NCI-H526 treated with DMSO at 0.1 percent for 48 hours (cell line): ENCODE measurements around the gene NUDT3.

Experiments
- DNase-seq: peaks from one replicate; lab custom pipeline; 2025; lab: John Stamatoyannopoulos, UW

The NUDT3 gene

DNA sequence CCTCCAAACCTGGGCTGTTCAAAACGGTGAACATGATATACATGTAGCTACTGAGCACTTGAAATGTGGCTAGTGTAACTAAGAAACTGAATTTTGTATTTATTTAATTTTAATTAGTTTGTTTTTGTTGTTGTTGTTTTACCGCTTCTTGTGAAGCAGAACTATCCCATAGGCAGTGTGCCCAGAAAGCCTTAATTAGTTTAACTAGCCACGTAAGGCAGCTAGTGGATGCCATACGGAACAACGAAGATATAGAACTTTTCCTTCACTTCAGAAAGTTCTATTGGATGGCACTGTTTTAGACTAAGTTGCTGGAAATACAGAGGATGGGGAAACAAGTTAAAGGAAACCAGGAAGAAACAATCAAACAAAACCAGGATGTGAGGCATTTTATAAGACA lies 70.6 kb downstream of the NUDT3 start:
- DNase-seq: no peak

DNA sequence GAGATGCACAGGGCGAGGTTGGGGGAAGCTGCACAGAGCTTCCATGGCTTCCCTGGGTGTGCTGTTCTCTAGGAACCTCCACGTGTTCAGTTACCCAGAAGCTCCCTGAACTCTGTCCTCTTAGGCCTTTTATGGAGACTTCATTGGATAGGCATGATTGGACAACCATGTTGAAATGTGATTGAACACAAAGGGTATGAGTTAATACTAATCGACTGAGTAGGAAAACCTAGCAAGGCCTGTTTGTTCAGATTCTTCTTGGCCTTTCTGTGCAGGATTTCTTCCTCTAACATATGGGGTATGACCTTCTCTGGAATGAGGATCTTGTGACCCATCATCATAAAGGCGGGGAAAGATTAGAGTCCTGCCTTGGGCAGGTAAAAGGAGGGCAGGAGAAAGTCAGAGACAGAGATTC lies 73.0 kb downstream of the NUDT3 start:
- DNase-seq: no peak

DNA sequence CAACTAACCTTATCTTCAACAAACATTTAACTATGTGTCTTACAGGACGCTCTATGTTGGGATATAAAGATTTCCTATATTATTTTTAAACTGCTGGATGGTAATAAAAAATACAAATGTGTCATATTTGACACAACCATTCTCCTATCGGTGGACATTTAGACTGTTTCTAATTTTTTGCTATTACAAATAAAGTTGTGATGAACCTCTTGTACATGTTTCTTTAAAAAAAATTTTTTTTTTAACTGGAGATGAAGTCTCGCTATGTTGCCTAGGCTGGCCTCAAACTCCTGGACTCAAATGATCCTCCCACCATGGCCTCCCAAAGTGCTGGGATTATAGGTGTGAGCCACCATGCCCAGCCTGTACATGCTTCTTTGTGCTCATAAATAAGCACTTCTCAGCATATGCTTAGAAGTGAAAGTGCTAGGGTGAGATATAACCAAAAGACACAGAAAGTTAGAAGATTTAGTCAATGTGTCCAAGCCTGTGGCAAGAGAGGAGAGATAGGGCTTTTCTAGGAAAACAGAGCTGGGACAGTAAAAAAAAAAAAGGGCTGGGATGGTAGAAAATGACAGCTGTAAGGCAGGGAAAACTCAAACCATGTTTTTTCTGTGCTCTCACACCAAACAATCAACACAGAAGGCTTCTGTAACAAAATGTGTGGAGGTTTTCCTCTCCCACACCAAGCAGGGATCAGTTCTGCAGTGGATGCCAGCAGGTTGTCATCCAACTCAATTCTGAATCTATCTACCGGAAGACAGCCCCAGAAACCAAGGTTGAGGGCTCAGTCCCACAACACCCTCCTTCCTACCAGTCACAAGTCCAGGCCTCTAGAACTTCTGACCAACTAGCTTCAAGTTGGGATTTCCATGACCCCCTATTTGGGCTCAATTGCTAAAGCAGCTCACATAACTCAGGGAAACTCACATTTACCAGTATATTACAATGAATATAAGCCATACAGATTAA lies 73.7 kb downstream of the NUDT3 start:
- DNase-seq: no peak

DNA sequence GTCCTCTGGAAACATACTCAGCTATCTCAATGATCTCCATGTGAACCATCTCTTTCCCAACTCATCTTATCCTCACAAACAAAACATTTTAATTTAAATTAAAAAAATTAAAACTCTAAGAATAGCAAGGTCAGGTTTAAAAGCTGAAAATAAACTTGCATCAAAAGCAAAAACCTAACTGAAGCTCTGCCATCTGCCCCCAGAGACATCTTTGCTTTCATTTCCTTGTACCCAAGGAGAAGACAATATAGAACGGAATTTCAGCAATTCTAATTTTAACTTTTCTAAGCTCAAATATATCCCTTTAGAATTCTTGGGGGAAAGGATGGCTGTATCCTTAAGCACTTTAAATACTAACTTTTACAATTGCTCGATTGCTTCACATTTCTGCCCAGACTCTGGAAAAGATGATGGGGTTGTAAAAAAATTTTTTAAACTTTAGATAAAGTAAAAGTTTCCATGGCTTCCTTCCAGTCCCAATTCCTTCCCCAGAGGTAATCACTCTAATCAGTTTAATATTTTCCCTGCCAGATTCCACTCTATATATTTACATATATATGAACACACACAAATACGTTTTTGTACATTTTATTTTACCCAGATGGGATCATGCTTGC lies 74.5 kb downstream of the NUDT3 start:
- DNase-seq: no peak

DNA sequence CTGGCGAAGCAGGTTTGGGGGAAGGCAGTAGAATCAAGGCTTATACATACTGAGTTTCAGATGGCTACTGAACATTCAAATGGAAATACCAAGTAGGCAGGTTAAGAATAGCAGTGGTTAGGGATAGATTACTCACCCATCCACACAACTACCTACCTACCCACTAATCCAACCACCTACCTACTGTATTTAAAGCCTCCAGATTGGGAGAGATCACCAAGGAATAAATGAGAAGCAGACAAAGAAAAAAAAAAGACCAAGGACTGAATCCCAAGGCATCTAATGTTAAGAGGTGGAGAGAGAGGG lies 75.3 kb downstream of the NUDT3 start:
- no peak for DNase-seq

DNA sequence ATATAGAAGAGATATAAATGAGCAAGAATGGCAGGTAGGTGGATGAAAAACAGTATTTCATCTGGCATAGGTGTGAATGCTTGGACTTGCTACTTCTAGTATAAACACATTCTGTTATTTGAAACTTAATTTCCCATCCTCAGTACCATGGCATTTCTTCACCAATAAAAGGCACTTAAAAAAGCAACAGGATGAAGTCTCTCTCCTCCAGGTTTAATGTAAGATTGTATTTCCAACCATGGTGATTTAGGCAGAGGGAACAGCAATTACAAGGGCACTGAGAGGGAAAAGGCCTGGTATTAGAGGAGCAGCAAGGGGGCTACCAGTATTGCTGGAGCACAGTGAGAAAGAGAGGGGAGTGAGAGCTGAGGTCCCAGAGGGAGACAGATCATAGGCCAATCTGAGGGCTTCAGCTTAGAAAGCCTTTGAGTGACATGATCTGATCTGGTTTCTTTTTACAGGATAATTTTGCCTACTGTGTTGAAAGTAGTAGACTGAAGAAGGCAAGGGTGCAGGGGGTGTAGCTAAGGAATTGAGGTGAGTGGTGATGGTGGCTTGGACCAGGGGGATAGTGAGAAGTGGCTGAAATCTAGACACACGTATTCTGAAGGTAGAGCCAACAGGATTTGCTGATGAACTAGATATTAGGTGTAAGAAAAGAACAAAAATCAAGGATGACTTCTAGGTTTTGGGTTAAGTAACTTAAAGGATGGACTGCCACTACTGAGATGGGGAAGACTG lies 75.9 kb downstream of the NUDT3 start:
- no peak for DNase-seq

DNA sequence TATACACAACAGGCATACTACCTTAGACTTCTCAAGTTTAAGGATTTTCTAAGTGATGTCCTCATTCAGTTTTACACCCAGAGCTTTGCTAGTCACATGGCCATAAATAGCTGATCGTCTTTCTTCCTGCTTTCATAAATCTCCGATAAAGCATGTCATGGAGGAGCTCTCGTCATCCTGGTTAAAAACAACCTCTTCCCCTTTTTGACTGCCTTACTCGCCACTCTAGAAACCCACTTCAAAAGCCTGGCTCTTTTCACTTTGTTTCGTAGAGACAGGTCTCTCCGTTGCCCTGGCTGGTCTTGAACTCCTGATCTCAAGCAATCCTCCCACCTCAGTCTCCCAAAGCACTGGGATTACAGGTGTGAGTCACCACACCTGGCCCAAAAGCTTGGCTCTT lies 76.7 kb downstream of the NUDT3 start:
- no peak for DNase-seq

DNA sequence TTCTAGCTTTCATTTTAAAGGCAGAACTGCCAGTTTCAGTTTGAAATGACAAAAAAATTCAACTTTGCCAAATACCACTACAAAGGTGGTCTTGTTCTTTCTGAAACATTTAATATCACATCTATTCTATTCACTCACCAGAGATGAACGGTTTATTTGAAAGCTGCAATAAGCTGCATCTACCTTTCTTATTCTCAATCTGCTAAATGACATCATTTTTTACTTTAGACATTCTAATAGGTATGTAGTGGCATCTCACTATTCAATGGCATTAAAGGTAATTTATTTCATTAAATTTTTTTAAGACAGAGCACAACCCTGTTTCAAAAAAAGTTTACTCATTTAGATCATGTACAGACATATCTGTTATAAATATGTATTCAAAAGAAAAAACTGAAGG lies 77.2 kb downstream of the NUDT3 start:
- DNase-seq: no peak

DNA sequence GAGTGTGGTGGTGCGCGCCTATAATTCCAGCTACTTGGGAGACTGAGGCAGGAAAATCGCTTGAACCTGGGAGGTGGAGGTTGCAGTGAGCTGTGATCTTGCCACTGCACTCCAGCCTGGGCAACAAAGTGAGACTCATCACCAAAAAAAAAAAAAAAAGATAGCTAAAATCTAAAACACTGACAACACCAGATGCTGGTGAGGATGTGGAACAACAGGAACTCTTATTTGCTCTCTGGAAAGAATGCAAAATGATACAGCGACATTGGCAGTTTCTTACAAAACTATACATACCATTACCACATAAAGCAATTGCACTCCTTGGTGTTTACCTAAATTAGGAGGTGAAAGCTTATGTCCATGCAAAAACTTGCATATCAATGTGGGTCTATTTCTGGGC lies 80.2 kb downstream of the NUDT3 start:
- DNase-seq: no peak

DNA sequence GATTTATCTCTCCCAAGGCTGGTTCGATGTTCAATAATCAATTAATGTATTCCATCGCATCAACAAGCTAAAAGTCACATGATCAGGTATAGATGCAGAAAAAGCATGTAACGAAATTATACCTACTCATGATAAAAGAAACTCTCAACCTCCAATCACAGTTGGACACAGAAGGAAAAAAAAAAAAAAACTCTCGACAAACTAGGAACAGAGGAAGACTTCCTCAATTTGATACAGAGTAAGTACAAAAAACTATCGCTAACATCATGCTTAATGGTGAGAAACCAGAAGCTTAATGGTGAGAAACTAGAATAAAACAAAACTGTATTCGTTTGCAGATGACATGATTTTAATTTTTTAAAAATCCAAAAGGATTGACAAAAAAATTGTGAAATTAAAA lies 81.7 kb downstream of the NUDT3 start:
- no peak for DNase-seq

DNA sequence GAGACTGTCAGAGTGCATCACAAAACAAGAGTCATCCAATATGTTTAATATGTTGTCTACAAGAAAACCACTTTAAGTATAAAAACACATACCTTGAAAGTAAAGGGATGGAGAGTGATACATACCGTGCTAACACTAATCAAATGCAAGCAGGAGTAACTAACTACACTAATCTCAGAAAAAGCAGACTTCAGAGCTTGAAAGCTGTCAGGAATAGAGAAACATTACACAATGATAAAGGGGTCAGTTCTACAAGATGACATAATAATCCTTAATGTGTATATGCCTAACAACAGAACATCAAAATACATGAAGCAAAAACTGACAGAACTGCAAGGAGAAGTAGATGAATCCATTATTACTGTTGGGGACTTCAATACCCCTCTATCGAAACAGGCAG lies 84.0 kb downstream of the NUDT3 start:
- no peak for DNase-seq

DNA sequence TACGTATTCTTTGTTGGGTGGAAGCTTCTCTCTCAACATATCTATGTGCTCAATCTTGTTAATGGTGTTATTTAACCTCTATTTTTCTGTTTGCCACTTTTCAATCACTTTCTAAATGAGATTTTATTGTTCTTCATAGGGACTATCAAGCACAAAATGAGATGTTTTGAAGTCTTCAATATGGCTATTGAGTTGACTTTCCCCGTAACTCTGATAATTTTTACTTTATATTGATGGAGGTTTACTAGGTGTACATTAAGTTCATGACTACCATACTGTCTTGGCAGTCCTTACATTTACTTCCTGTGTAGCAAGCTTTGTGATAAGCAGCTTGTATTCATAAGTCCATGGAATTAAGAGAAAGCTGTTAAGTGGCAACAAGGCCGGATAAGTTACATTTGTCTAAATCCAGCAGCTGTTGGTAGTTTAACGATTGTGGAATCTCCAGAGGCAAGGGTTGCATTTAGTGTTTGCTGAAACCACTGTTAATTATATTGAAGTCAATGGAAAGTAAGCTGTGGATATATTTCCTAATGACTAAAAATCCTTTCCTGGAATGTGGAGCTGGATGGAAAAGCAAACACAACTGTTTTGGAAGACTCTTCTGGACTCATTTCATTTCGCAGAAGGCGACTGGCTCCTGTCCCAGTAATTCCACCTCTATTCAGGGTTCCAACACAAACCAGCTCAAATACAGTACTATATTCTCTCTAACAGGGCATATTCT lies 86.3 kb downstream of the NUDT3 start:
- DNase-seq: no peak

DNA sequence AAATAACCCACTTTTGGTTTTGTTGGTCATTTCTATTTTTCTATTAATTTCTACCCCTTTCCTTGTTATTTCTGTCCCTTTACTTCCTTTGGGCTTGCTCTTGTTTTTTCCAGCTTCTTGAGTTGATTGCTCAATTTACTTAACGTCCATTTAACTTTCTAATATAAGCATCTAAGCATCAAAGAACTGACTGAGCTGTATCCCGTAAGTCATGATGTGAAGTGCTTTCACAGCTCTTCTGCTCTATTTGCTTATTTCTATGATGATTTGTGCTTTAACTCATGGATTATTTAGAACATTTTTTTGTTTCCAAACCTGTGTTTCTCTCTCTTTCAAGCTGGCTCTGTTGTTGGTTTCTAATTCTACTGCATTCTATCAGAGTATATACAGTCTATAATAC lies 87.0 kb downstream of the NUDT3 start:
- no peak for DNase-seq

DNA sequence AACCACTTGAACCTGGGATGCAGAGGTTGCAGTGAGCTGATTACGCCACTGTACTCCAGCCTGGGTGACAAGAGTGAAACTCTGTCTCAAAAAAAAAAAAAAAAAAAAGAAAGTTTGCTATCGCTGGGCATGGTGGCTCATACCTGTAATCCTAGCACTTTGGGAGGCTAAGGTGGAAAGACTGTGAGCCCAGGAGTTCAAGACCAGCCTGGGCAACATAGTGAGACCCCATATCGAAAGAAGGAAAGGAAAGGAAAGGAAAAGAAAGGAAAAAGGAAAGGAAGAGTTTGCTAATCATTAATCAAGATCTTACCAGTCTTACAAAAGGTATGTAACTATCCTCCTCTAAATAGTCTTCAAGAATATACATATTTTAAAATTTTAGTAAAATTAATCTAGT lies 88.3 kb downstream of the NUDT3 start:
- DNase-seq: no peak

DNA sequence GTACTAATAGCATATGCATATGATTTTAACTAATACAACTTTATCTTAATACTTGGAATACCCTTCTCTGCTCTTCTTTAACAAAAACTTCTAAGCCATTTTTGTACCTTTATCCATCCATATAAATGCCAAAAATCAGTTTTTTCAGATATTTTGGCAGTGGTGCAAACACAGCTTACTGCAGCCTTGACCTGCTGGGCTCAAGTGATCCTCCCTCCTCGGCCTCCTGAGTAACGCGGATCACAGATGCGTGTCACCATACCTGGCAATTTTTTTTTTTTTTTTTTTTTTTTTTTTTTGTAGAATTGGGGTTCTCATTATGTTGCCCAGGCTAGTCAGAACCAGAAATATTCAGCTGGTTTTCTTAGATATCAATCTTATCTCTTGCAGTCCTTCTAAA lies 89.5 kb downstream of the NUDT3 start:
- no peak for DNase-seq

DNA sequence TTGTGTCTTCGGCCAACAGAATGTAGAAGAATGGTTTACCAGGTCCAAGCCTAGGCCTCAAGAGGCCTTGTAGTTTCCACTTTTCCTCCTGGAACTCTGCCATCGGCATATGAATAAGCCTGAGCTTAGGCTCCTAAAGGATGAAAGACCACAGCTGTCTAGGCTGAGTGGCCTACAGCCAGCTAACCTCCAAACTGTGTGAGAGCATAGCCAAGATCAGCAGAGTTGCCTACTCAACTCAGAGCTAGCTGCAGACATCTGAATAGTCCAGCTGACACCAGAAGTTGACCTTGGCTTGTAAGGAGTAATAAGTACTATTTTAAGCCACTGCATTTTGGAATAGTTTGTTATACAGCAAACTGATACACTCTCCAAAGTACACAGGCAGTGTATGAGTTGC lies 91.1 kb downstream of the NUDT3 start:
- no peak for DNase-seq

DNA sequence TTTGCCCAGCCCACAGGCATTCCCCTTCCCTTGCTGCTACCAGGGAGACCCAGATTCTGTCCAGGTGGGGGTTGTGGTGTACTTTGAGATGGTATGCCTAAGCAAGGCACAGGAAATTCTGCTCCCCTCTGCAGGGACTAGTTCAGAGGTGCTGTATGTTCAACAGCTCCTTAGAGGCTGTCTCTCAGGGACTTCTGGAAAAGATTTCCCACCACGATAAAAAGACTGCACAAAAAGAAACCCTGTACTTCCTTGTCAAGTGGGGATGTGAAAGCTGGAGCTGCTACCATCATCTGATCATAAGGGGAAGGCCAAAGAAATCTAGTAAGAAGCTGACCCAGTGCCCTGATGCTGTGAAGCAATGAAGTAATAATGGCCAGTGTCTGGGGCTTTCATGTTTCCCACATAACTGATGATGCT lies 92.1 kb downstream of the NUDT3 start:
- DNase-seq: no peak

DNA sequence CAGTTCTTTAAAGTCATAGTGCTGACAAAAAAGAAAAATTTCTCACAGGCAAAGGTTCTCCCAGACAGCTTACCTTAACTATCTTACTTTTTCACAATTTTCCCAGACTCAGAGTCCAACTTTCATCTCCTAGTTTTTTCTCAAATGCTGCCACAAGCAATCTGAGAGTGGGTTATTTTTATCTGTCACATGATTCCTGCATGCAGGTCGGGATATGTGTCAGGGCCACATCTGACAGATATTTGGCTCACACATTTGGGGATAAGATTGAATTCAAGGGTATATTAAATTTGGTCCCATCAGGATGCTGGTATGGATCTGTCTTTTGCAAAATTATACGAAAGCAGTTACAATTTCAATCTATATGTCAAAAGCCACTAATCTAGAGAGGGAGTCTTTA lies 93.5 kb downstream of the NUDT3 start:
- DNase-seq: no peak

DNA sequence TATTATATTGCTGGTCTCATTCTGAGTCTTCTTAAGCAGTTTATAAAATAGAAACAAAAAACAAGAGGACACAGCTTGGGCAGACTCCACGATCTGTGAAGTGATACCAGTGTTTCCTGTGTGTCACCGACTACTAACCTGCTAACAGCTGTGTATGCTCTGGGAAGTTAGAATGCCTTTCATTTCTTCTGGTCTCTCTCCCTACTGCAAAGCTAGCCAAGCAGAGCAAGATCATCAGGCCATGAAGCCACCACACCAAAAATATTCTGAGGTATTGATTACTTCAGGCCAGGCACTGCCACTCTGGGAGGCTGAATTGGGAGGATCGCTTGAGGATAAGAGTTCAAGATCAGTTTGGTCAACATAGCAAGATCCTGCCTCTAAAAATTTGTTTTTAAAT lies 96.7 kb downstream of the NUDT3 start:
- no peak for DNase-seq

DNA sequence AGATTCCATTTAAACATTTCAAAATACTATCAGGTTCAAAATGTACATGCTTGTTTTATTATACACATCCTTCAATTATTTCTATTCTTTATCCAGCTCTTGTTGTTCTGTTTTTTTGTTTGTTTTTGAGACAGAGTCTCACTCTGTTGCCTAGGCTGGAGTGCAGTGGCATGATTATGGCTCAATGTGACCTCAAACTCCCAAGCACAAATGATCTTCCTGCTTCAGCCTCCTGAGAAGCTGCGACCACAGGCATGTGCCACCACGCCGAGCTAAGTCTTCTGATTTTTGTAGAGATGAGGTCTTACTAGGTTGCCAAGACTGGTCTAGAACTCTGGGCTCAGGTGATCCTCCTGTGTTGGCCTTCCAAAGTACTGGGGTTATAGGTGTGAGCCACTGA lies 99.5 kb downstream of the NUDT3 start:
- DNase-seq: no peak

DNA sequence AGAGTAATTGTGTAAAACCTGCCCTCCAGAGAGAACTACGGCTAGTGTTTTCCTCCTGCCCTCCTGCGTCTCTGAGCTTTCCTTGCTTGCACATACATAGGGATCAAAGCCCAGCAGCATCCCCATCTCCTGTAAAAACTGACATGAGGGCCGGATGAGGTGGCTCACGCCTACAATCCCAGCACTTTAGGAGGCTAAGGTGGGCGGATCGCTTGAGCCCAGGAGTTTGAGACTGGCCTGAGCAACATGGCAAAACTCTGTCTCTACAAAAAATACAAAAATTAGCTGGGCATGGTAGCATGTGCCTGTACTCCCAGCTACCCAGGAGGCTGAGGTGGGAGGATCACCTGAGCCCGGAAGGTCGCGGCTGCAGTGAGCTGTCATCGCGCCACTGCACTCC lies 103.3 kb downstream of the NUDT3 start:
- DNase-seq: no peak

DNA sequence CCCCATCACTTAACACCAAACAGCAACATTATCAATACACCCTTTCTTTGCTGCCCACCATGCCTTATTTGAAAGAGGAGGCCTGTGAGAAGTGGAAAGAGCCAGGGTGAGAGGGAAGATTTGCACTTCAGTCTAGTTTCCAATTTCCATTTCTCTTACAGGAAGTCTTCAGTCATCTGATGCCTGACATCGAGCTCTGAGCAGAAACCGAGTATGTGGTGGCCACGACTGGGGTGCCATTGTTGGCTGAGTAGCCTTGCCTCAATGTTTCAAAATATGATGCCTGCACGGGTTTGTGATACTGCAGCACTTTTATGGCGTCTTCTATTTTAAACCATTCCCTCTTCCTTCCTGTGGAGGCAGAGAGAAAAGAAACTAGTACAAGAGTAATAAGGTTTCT lies 103.9 kb downstream of the NUDT3 start:
- DNase-seq: no peak
